Prostate gland (tissue), 2 donors: ENCODE data around the gene MMP17.
"Not testable (repeated sequence)": the region's sequence is repeated elsewhere in the genome, so short reads cannot be mapped to it uniquely, and the experiment has no call there.

Source experiments
- CTCF ChIP-seq, 4 experiments: fragments of 200-600 bp in 2 of 4; fragments of 450-650 bp in 2 of 4; sonication (generic) in 2 of 4; IDR thresholded peaks; 1 replicate in 3 of 4; 2 replicates in 1 of 4; pipeline ENCODE4 v1.5.1; 2016 to 2019; ENCODE audit warnings: antibody characterized with exemption in 4 of 4, mild to moderate bottlenecking in 2 of 4, moderate library complexity in 2 of 4
- POLR2A ChIP-seq: fragments of 450-650 bp; IDR thresholded peaks from one replicate; pipeline ENCODE4 v1.6.1; 2016; ENCODE audit warnings: antibody characterized with exemption, mild to moderate bottlenecking
- POLR2AphosphoS5 ChIP-seq: sonication (generic); formaldehyde crosslinking; IDR thresholded peaks from one replicate; pipeline ENCODE4 v1.6.1; 2017; ENCODE audit warnings: antibody characterized with exemption

DNA sequence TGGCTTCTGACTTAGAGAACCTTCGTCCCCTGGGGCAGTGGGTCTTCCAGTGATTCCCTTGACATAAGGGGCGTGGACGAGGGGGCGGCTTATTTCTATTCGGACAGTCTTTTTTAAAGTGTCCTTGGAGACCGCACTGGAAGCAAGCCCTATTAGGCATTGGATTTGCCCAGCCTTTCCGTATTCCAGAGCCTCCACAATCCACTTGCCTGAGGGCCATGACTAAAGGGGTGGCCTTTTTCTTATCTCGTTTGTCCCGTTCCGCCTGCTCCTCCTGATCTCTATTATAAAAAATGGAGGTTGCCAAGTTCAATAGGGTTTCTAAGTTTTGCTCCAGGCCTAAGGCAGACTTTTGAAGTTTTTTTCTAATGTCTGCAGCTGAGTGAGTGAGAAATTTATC is 49.0 kb downstream of the MMP17 start:
- TF ChIP-seq CTCF (IDR thresholded peaks at IDR 0.05); POLR2A; POLR2AphosphoS5: not testable (repeated sequence)
